ACC112 (cell line): ENCODE data around the gene CDK5R2.
"Not testable (repeated sequence)": the region's sequence is repeated elsewhere in the genome, so short reads cannot be mapped to it uniquely, and the experiment has no call there.

Source experiments
- H2AFZ ChIP-seq: fragments of 200-600 bp; sonication (generic); one replicate; pipeline ENCODE4 v1.6.0; 2017; ENCODE audit warnings: antibody characterized with exemption, low read length; ENCODE audit not compliant: unreplicated experiment
- H3K27ac ChIP-seq: fragments of 200-600 bp; sonication (generic); 2 replicates; pipeline ENCODE4 v1.5.1; 2014; ENCODE audit warnings: low read depth, mild to moderate bottlenecking, antibody characterized with exemption, low read length, moderate library complexity
- H3K27me3 ChIP-seq: fragments of 200-600 bp; sonication (generic); 2 replicates; pipeline ENCODE4 v1.6.1; 2014; ENCODE audit warnings: mild to moderate bottlenecking, antibody characterized with exemption, low read length, moderate library complexity, mixed read lengths; ENCODE audit not compliant: insufficient read depth
- H3K36me3 ChIP-seq: fragments of 200-600 bp; sonication (generic); 2 replicates; pipeline ENCODE4 v1.6.1; 2016; ENCODE audit warnings: mild to moderate bottlenecking, antibody characterized with exemption, low read length, moderate library complexity, mixed read lengths; ENCODE audit not compliant: insufficient read depth
- H3K4me1 ChIP-seq: fragments of 200-600 bp; sonication (generic); one replicate; pipeline ENCODE4 v1.6.1; 2016; ENCODE audit warnings: low read length, mixed read lengths; ENCODE audit not compliant: insufficient read depth, unreplicated experiment, control insufficient read depth
- H3K4me3 ChIP-seq: fragments of 200-600 bp; sonication (generic); 2 replicates; pipeline ENCODE4 v1.5.1; 2014; ENCODE audit warnings: mild to moderate bottlenecking, low read depth, low read length
- H3K79me2 ChIP-seq: fragments of 200-600 bp; sonication (generic); one replicate; pipeline ENCODE4 v1.6.0; 2016; ENCODE audit warnings: low read length; ENCODE audit not compliant: control insufficient read depth, unreplicated experiment, insufficient read depth

CDK5R2 gene

GRCh38 chr2:218959141-218959731 lies at the start of gene CDK5R2:
CDK5R2 (plus strand) TSS chr2:218959666; CDS start chr2:218959821, 155 bp downstream.
- Histone ChIP-seq H2AFZ (no peak within 1 kb of the TSS), H3K27me3 (peaks cover 78% of the 10 kb centered on the region), H3K4me1 (peaks cover 8% of the 10 kb centered on the region), H3K79me2 (no peaks in the 10 kb centered on the region), H3K36me3 (no peaks in the 10 kb centered on the region), H3K4me3 (peak within 1 kb of the TSS; percentile 68), H3K27ac (no peak within 1 kb of the TSS)

DNA sequence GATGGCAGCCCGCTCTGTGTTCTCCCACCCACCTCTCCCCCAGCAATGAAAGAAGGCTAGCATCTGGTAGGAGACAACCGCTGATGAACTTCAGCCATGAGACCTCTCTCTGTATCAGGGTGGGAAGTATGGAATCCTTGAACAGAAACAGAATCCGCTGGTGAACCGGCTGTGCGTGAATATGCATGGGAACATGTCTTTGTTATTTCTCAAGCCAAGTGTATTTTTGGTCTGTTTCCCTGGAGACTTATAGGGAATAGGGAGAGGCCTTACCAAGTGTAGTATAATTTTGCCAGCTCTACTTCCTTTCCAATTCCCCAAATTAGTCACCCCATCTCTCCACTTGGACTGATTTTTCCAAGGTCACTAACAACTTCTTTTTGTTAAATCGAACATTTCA lies 48.7 kb upstream of the CDK5R2 start:
- Histone ChIP-seq H2AFZ (no peak overlapping the region), H3K79me2 (no peaks in the 10 kb centered on the region), H3K27ac (no peak overlapping the region), H3K4me1 (no peaks in the 10 kb centered on the region), H3K4me3 (no peak overlapping the region), H3K27me3 (peaks cover 14% of the 10 kb centered on the region), H3K36me3 (no peaks in the 10 kb centered on the region)

- Histone ChIP-seq H3K27ac (no peak overlapping the region), H3K79me2 (no peaks in the 10 kb centered on the region), H2AFZ (no peak overlapping the region), H3K4me1 (no peaks in the 10 kb centered on the region), H3K36me3 (no peaks in the 10 kb centered on the region), H3K4me3 (no peak overlapping the region), H3K27me3 (peaks cover 30% of the 10 kb centered on the region)
Measured at GRCh38 chr2:218920504-218920903, 39.0 kb upstream of the CDK5R2 start.

DNA sequence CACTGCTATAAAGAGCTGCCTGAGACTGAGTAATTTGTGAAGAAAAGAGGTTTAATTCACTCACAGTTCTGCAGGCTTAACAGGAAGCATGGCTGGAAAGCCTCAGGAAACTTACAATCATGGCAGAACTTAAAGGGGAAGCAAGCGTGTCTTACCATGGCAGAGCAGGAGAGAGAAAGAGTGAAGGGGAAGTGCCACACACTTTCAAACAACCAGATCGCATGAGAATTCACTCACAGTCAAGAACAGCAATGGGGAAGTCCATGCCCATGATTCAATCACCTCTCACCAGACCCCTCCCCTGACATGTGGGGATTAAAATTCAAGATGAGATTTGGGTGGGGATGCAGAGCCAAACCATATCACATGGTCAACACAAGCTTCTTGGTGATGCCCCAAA lies 34.7 kb upstream of the CDK5R2 start:
- Histone ChIP-seq H3K4me1 (no peaks in the 10 kb centered on the region), H2AFZ (no peak overlapping the region), H3K27me3 (peaks cover 66% of the 10 kb centered on the region), H3K36me3 (no peaks in the 10 kb centered on the region), H3K79me2 (no peaks in the 10 kb centered on the region), H3K27ac (no peak overlapping the region), H3K4me3 (no peak overlapping the region)

DNA sequence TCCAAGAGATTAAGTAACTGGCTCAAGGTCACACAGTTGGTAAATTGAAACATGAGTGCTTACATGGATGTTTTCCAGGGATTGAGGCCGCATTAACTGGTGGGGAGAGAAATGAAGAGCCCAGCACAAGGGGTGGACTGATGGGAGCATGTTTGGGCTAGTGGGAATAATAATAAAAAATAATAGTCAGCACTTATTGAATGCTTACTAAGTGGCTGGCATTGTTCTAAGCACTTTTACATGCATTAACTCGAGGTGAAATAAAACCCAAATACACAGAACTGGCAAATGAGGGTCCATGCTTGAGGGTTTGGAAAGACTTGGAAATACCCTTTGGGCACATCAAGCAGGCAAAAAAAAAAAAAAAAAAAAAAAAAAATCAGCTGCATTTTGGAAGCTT lies 34.0 kb upstream of the CDK5R2 start:
- H3K27ac ChIP-seq: no peak overlapping the region
- no peak overlapping the region for H3K4me3 ChIP-seq
- H3K79me2 ChIP-seq: no peaks in the 10 kb centered on the region
- H3K36me3 ChIP-seq: no peaks in the 10 kb centered on the region
- no peaks in the 10 kb centered on the region for H3K4me1 ChIP-seq
- H2AFZ ChIP-seq: no peak overlapping the region
- peaks cover 69% of the 10 kb centered on the region for H3K27me3 ChIP-seq

GRCh38 chr2:218927422-218927821 lies 32.0 kb upstream of the CDK5R2 start:
- Histone ChIP-seq H3K4me3 (no peak overlapping the region), H3K79me2 (no peaks in the 10 kb centered on the region), H3K27me3 (peaks cover 69% of the 10 kb centered on the region), H2AFZ (no peak overlapping the region), H3K36me3 (no peaks in the 10 kb centered on the region), H3K4me1 (no peaks in the 10 kb centered on the region), H3K27ac (no peak overlapping the region)

- Histone ChIP-seq H3K27ac (no peak overlapping the region), H3K27me3 (peaks cover 72% of the 10 kb centered on the region), H3K79me2 (no peaks in the 10 kb centered on the region), H3K4me3 (no peak overlapping the region), H3K36me3 (no peaks in the 10 kb centered on the region), H2AFZ (no peak overlapping the region), H3K4me1 (no peaks in the 10 kb centered on the region)
Measured at GRCh38 chr2:218927876-218928275, 31.6 kb upstream of the CDK5R2 start.

DNA sequence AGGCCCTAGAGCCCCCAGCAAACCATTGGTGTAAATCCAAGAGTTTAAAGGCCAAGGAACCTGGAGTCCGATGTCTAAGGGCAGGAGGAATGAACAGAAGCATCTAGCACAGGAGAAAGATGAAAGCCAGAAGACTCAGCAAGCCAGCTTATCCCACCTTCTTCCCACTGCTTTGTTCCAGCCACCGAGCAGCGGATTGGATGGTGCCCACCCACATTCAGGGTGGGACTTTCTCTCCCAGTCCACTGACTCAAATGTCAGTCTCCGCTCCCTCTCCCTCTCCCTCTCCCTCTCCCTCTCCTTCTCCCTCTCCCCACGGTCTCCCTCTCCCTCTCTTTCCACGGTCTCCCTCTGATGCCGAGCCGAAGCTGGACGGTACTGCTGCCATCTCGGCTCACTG lies 29.0 kb upstream of the CDK5R2 start:
- H3K36me3 ChIP-seq, H3K27ac ChIP-seq, H3K79me2 ChIP-seq, H2AFZ ChIP-seq, H3K4me3 ChIP-seq, H3K4me1 ChIP-seq: not testable (repeated sequence)
- peaks cover 71% of the 10 kb centered on the region for H3K27me3 ChIP-seq

DNA sequence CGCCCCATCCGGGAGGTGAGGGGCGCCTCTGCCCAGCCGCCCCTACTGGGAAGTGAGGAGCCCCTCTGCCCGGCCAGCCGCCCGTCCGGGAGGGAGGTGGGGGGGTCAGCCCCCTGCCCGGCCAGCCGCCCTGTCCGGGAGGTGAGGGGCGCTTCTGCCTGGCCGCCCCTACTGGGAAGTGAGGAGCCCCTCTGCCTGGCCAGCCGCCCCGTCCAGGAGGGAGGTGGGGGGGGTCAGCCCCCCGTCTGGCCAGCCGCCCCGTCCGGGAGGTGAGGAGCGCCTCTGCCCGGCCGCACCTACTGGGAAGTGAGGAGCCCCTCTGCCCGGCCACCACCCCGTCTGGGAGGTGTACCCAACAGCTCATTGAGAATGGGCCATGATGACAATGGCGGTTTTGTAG lies 27.7 kb upstream of the CDK5R2 start:
- H2AFZ ChIP-seq, H3K4me3 ChIP-seq, H3K27ac ChIP-seq, H3K36me3 ChIP-seq, H3K79me2 ChIP-seq, H3K4me1 ChIP-seq: not testable (repeated sequence)
- peaks cover 71% of the 10 kb centered on the region for H3K27me3 ChIP-seq

- H3K79me2 ChIP-seq: no peaks in the 10 kb centered on the region
- H2AFZ ChIP-seq: no peak overlapping the region
- H3K27ac ChIP-seq: no peak overlapping the region
- H3K27me3 ChIP-seq: peaks cover 78% of the 10 kb centered on the region
- H3K36me3 ChIP-seq: no peaks in the 10 kb centered on the region
- H3K4me1 ChIP-seq: no peaks in the 10 kb centered on the region
- no peak overlapping the region for H3K4me3 ChIP-seq
Measured at GRCh38 chr2:218944759-218945404, 14.6 kb upstream of the CDK5R2 start.

DNA sequence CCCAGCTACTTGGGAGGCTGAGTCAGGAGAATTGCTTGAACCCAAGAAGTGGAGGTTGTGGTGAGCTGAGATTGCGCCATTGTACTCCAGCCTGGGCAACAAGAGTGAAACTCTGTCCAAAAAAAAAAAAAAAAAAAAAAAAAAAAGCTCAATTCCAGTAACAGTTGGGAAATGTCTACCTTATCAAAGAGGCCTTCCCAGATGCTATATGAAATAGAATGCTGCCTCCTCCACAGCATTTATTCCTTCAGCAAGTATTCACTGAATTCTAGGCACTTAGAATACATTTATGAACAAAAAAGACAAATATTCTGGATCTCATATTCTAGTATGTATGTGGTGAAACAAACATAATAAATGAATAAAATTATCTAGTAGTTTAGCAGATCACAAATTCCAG lies 12.8 kb upstream of the CDK5R2 start:
- H3K79me2 ChIP-seq: no peaks in the 10 kb centered on the region
- no peaks in the 10 kb centered on the region for H3K36me3 ChIP-seq
- H2AFZ ChIP-seq: no peak overlapping the region
- H3K27ac ChIP-seq: no peak overlapping the region
- H3K27me3 ChIP-seq: peaks cover 75% of the 10 kb centered on the region
- H3K4me1 ChIP-seq: no peaks in the 10 kb centered on the region
- no peak overlapping the region for H3K4me3 ChIP-seq
